Caki2 (cell line): ENCODE data around the gene SNRPD2. TPM values are rescaled to one million over a fixed set of nuclear protein-coding genes. Genes with fewer than 3 reads are reported as not detected.
"Not testable (repeated sequence)": the region's sequence is repeated elsewhere in the genome, so short reads cannot be mapped to it uniquely, and the experiment has no call there.

Experiments used
- DNase-seq: peaks from one replicate; pipeline ENCODE4 v3.0.0-alpha.2; 2015; ENCODE audit warnings: low read depth
- in situ Hi-C: cut with HindIII; loops from 2 replicates; pipeline ENCODE4 v1.10.0; 2016; ENCODE audit warnings: low sequenced_read_pairs, low pct_unique_long_range_greater_than_20kb, mixed read lengths
- total RNA-seq: library from RNA; depleted of rRNA; stranded (reverse); fragments of >200 nt; shearing (Covaris generic); gene quantifications from 2 replicates; pipeline ENCODE4 v1.2.3, GENCODE V29; 2014; ENCODE audit warnings: low replicate concordance; rRNA removed

SNRPD2 gene
- 578 and 718 TPM in 2 replicates for total RNA-seq

- in situ Hi-C loops, result no loop called here
- DNase-seq, result peak; percentile 98
Measured at GRCh38 chr19:45691516-45692186, at the start of gene SNRPD2. Gene SNRPD2, minus strand, starts transcription at chr19:45691953. Its CDS starts 65 bp downstream, at chr19:45691888.

DNA sequence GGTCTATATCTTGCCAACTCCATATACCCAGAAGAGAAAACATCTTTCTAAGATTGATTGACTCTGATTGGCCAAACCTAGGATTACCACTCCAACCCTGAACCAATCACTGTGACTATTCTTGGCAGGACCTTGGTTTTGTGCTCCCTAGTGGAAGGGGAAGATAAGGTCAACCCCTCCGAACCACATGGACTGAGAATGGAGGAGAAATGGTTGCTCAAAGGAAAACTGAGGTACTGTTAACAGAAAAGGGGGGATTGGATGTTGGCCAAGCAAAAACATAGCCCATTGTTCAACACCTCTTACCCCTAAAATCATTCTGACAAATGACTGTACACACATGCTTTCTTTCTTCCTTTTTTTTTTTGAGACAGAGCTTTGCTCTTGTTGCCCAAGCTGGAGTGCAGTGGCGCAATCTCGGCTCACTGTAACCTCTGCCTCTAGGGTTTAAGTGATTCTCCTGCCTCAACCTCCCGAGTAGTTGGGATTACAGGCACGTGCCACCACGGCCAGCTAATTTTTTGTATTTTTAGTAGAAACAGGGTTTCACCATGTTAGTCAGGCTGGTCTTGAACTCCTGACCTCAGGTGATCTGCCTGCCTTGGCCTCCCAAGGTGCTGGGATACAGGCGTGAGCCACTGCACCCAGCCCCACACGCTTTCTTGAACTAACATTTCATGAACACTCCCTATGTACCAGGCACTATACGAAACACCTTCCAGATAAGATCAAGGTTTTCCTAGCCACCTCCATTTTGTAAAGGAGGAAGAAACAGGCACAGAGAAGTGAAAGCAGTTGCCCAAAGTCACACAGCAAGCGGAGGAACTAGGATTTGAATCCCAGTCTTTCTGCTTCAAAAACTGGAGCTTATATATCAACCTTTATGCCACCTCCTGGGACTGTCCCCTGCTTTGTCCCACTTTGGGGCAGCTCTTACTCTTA, 48.0 kb upstream of the SNRPD2 start:
- in situ Hi-C loops, result no loop called here
- no peak for DNase-seq

DNA sequence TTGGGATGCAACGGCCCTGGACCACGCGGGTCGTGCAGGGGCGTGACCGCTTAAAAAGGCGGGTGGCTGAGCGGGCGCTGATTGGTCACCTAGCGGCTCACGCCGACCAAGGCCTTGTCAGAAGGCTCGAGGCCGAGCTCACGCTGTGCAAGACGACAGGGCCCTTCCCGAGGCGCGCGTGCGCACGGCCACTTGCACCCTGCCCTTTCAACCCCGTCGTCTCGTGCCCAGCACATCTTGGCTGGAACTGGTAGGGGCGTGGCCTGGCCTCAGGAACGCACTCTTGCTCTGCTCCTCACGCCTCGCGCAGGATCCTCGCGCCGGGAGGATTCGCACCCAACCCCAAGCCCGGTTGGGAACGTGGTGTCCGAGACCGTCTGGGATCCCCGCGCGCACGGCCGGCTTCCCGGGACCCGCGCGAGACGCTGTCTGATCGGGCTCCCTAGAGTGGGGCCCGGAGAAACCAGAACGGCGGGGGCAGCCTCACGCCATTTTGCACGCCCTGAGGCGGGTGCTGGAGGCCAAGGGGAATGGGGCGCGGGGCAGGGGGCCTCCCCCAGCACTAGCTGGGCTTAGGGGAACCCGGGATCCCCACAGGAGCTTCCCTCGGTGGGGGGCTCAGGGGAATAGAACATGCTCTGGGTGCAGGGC, 41.5 kb upstream of the SNRPD2 start, which contains the start of gene MEIOSIN:
MEIOSIN (plus strand) TSS at position 280 of the 651 bp plus-strand sequence. CDS start 1,938 bp downstream, outside the sequence.
- in situ Hi-C loops, result no loop called here
- no peak for DNase-seq

DNA sequence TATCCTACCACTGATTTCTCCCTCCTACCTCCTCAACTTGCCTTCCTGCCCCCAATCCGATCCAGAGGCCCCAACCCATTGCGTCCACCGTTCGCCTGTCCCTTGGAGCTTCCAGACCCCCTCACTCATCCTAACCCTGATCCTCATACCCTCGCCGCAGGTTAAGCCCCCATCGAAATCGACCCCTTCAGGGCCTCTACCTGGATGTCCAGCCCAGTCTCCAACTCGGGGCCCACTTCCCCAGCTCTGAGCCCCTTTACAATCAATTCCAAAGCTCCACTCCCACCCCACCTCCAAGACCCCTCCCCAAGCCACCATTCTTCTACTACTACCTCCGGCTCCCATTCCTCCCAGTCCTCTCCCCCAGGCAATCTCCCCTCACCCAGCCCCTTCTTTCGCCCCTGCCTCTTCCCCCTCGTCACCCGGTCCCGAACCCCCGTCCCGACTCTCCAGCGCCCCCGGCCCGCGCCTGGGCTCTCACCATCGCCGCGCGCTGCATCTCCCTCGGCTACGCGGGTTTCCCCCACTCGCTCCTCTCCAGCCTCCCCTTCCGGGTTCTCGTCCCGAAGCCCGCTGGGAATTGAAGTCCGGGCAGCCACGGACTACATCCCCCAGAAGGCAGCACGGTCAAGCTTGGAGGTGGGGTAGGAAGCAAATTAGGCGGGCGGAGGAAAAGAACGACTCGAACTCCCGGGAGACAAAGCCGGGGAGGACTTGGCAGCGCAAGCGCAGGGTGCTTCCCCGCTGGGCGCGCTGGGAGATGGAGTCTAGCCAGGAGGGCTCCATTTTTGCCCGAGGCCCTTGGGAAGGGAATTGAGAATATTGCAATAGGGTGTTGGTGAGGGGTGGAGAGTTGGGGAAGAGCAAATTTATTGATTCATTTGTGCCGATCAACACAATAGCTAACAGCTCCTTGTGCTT, 38.9 kb upstream of the SNRPD2 start, which contains the start of gene FBXO46:
FBXO46 (minus strand) TSS at position 529 of the 921 bp plus-strand sequence. CDS start 17,401 bp downstream, outside the sequence.
- in situ Hi-C loops, result no loop called here
- peak; percentile 100 for DNase-seq

DNA sequence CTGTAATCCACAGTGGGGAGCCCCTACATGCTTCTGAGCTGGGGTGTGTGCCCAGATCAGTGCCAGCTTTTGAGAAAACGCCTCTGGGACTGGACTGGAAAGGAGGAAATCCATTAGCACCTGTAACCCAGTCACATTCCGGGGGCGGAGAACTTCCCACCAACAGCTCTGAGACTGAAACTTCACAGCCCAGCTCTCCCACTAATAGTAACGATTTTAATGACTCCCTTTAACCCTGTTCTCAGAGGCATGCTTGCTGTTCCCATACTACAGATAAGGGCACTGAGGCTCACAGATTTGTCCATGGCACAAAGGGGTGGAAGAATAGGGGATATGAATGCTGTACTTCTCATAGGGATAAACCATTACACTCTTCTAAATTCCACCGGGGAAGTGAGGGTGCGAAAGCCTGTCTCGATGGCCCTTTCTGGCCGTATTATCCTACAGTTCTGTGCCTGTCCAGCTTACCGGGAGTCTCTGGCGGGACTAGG, 38.1 kb upstream of the SNRPD2 start:
- in situ Hi-C loops, result no loop called here
- no peak for DNase-seq

DNA sequence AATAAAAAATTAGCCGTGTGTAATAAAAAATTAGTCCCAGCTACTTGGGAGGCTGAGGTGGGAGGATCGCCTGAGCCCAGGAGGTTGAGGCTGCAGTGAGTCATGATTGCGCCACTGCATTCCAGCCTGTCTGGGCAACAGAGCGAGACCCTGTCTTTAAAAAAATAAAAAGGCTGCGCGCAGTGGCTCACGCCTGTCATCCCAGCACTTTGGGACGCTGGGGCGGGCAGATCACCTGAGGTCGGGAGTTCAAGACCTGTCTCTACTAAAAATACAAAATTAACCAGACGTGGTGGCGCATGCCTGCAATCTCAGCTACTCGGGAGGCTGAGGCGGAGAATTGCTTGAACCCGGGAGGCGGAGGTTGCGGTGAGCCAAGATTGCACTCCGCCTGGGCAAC, 36.9 kb upstream of the SNRPD2 start:
- DNase-seq, in situ Hi-C loops: not testable (repeated sequence)

GRCh38 chr19:45720065-45720464, 28.3 kb upstream of the SNRPD2 start:
- DNase-seq, in situ Hi-C loops: not testable (repeated sequence)

DNA sequence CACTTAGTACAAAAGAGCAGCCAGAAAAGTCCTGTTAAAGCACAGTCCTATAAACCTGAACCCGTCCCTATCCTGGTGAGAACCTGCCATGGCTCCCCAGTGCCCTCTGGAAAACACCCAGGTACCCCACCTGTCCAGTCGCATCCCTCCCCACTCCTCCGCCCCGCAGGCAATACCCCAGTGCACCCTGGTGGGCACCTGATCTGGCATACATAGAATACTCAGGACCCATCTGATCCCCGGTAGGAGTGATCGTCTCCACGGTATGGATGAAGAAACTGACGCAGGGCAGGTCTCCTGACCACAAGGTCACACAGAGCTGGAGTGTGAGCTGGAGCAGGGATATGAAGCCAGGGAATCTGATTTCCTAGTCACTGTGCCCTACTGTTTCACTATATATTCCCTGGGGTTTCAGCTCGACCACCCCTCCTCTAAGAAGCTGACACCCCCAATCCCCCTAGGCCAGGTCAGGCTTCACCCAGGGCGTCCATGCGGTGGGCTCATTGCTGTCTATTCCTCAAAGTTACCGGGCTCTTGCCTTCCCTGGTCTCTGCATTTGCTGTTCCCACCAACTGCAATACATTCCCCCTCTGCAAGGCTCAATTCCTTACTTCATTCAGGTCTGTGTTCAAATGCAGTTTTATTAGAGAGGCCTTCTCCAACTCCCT, 26.4 kb upstream of the SNRPD2 start:
- in situ Hi-C loops, result no loop called here
- no peak for DNase-seq

DNA sequence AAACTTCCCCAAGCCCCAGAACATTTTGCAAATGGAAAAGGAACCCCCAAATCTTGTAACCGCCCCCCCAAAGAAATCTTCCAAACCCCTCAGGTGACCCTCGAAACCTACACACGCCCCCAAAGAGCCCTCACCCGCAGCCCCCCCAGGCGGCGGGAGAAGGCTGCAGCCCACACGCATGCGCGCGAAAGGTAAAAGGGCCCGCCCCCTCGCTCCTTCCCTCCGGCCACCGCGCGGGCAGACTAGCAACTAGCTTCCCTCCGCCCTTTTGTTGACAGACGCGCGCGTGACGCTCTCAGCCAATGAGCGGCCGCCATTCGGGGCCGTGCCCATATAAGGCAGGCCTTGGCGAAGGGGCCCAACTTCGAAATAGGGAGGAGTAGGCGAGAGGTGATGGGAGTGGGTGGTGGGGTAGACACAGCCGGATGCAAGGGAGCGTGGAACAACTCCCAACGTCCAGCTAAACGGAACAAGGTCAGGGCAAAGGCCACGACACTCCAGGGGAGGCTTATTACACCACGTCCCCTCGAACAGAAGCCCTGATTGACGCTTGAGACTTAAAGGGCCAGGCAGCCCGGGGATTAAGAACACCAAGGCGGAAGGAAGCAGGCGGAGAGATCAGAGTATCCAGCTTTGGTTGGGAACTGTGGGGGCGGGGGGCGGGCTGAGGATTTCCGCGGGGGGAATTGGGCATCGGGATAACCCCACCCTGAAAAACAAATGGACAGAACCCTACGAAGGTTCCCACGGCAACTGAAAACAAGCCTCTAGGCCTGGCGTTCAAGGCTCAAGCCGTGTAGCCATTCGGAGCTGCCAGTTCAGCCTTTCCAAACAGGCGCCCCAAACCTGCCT, 25.6 kb upstream of the SNRPD2 start:
- in situ Hi-C loops, result no loop called here
- peak; percentile 100 for DNase-seq

DNA sequence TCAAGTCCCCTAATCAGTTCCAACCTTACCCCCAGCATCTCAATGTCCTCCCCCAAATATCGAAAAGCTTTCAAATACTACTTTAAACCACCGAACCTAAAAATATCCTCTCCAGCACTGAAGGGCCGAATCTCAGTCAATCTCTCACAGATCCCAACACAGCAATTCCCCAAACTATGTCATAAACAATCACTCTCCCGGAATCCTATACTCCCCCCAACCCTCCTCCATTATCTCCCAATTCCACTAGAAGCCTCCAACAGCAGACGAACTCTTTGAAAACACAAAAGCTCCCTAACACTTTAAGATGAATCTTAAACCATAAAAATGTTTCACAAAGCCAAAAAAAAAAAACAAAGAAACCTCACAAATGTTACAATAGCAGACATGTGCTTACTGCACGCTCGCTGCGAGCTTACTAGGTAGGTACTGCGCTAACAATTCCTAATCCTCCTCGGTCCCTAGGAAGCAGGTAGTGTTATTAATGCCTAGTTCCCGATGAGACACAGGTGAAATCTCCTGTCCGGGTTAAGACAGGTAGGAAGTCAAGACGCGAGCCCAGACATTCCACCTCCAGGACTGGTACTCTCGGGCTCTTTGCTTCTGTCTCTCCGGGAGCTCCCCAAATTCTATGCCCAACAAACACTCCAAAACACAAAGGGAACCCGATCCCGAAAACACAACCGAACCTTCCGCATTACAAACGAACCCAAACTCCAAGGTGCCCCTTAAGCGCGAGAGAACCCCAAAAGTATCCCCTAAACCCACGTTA, 24.8 kb upstream of the SNRPD2 start:
- in situ Hi-C loops, result no loop called here
- peak; percentile 40 for DNase-seq

DNA sequence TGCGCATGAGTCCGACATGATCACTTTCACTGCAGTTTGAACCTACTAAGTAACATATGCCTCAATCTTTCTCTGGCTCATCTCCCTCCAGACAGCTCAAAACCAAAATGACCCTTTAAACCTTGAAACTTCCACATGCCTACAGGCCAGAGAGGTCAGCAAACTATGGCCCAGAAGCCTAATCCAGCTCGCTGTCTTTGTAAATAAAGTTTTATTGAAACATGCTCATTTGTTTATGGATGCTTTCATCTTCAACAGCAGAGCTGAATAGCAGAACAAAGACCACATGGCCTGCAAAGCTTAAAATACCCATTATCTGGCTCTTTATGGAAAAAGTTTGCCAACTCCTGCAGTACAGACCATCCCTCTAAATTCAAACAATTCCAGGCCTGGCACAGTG, 23.4 kb upstream of the SNRPD2 start:
- in situ Hi-C loops, result no loop called here

GRCh38 chr19:45713141-45713540, 21.4 kb upstream of the SNRPD2 start:
- in situ Hi-C loops, result no loop called here

More for the DNA sequence above, 23.4 kb upstream of the SNRPD2 start:
- DNase-seq, result no peak

DNA sequence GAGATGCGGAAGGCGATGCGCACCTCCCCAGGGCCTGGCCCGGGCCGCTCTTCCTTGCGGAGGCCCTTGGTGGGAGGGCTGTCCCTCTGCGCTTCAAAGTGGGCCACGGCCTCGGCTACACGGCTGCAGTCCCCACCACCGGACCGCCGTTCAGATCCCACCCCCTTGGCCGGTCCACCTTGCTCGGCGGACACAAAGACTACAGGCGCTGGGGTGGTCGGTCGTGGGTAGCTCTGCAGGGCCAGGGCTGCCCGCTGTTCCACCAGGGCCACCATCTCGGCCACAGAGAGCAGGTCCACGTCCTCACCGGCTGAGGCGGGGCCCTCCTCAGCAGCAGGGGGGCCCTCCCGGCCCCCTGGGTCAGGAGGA, 20.9 kb upstream of the SNRPD2 start:
- in situ Hi-C loops, result no loop called here
- DNase-seq, result no peak

More at GRCh38 chr19:45713141-45713540, 21.4 kb upstream of the SNRPD2 start:
- DNase-seq, result no peak

DNA sequence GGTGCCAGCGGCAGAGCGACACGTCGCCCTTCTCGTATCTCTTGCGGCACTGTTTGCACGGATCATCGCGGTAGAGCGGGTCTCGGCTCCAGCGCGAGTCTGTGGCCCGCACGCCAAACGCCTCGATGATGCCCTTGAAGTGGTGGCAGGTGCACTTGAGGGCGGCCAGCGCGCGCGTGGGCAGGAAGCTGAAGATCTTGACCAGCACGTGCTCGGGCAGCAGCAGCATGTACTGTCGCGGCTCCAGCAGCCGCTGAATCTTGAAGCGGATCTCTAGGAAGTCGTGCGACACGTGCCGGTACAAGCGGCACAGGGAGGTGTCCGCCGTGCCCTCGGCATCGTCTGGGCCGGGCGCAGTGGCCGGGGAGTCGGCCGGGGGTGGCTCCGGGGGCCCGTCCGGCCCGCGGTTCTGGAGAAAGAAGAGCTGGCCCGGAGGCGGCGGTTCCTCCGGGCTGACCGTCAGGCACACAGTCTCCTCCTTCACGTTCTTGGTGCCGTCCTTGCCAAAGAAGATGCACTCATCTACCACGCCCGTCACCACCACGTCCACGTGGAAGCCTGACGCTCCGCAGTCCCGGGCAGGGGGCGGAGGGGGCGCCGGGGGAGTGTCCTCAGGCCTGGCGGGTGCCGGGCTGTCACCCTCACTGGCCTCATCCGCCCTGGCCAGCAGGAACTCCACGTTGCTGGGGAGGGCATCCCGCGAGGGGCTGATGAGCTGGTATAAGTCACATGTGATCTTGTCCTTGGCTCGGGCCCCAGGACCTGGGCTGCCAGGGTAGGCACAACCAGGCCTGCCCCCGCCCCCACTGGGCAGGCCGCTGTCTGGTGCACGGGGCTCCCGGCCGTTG, 20.3 kb upstream of the SNRPD2 start:
- in situ Hi-C loops, result no loop called here
- DNase-seq, result no peak
